Measurements from ENCODE around the gene MMD. TPM values are rescaled to one million over a fixed set of nuclear protein-coding genes. Genes with fewer than 3 reads are reported as not detected.

Gene MMD
- total and polyA plus RNA-seq, 9 of the 15 experiments (the other 6 are each of a cell fraction or from before 2014, with no cell fraction given): 3.1 to 18.9 (median 10.7) TPM

DNA sequence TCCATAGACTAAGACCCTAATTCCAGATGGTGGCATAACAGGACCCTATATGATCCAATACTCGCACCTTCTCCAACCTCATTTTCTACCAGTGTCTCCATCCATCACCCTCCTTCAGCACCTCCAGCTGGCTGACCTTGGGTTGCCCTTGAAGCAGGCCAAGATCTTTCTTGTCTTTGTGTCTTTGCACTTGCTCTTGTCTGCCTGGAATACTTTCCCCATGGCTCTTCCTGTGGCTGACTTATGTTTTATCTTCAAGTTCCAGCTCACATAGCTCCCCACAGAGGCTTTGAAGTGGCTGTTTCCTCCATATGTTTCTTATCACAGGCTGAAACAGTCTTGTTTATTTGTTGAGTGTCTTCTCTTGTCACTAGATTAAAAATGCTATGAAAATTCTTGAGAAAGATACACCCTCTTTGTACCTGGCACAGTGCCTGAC, 29.6 kb upstream of the MMD start (continued):
- TF ChIP-seq, protein P1, sequence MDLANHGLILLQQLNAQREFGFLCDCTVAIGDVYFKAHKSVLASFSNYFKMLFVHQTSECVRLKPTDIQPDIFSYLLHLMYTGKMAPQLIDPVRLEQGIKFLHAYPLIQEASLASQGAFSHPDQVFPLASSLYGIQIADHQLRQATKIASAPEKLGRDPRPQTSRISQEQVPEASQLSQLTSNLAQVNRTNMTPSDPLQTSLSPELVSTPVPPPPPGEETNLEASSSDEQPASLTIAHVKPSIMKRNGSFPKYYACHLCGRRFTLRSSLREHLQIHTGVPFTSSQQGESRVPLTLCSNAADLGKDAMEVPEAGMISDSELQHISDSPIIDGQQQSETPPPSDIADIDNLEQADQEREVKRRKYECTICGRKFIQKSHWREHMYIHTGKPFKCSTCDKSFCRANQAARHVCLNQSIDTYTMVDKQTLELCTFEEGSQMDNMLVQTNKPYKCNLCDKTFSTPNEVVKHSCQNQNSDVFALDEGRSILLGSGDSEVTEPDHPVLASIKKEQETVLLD (IDR thresholded peaks at IDR 0.05): peak; percentile 75
- no peak for TF ChIP-seq SREBF1 (IDR thresholded peaks at IDR 0.05; ENCODE audit: borderline replicate concordance, low read depth, low read length)
- peak; percentile 67; the same call in 1 of the 2 replicates for TF ChIP-seq MTA1 (IDR thresholded peaks at IDR 0.05; ENCODE audit: borderline replicate concordance)
- TF ChIP-seq ESRRA (IDR thresholded peaks at IDR 0.05; ENCODE audit: borderline replicate concordance, low read depth): peak; percentile 100
- TF ChIP-seq EHMT2 (IDR thresholded peaks at IDR 0.05): peak; percentile 86
- 0 out of 2 replicates have a peak, but pooled peaks have one; percentile 49 for TF ChIP-seq CBFB (CRISPR knock-in tag; IDR thresholded peaks at IDR 0.05)
- TF ChIP-seq, protein P2, sequence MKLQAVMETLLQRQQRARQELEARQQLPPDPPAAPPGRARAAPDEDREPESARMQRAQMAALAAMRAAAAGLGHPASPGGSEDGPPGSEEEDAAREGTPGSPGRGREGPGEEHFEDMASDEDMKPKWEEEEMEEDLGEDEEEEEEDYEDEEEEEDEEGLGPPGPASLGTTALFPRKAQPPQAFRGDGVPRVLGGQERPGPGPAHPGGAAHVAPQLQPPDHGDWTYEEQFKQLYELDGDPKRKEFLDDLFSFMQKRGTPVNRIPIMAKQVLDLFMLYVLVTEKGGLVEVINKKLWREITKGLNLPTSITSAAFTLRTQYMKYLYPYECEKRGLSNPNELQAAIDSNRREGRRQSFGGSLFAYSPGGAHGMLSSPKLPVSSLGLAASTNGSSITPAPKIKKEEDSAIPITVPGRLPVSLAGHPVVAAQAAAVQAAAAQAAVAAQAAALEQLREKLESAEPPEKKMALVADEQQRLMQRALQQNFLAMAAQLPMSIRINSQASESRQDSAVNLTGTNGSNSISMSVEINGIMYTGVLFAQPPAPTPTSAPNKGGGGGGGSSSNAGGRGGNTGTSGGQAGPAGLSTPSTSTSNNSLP (IDR thresholded peaks at IDR 0.05; ENCODE audit: borderline replicate concordance, low read depth, low read length): peak; percentile 89
- no peak for TF ChIP-seq NR2C1 (IDR thresholded peaks at IDR 0.05)
- peak; percentile 56 for TF ChIP-seq NR2C1 (tag; IDR thresholded peaks at IDR 0.05)
- 0 out of 2 replicates have a peak, but pooled peaks have one; percentile 15 for TF ChIP-seq ELF4 (CRISPR knock-in tag; IDR thresholded peaks at IDR 0.05)
- peak; percentile 75 for TF ChIP-seq HDAC2 (IDR thresholded peaks at IDR 0.05)
- TF ChIP-seq CBX3 (IDR thresholded peaks at IDR 0.05; ENCODE audit: borderline replicate concordance in 1 of 2, low read length in 2 of 2): peak in 1 of 2 experiments; percentile 77; a peak in 1 of 3 replicates
- TF ChIP-seq GABPB1 (CRISPR knock-in tag; IDR thresholded peaks at IDR 0.05): peak; percentile 64; the same call in 1 of the 2 replicates
- TF ChIP-seq, protein P3, sequence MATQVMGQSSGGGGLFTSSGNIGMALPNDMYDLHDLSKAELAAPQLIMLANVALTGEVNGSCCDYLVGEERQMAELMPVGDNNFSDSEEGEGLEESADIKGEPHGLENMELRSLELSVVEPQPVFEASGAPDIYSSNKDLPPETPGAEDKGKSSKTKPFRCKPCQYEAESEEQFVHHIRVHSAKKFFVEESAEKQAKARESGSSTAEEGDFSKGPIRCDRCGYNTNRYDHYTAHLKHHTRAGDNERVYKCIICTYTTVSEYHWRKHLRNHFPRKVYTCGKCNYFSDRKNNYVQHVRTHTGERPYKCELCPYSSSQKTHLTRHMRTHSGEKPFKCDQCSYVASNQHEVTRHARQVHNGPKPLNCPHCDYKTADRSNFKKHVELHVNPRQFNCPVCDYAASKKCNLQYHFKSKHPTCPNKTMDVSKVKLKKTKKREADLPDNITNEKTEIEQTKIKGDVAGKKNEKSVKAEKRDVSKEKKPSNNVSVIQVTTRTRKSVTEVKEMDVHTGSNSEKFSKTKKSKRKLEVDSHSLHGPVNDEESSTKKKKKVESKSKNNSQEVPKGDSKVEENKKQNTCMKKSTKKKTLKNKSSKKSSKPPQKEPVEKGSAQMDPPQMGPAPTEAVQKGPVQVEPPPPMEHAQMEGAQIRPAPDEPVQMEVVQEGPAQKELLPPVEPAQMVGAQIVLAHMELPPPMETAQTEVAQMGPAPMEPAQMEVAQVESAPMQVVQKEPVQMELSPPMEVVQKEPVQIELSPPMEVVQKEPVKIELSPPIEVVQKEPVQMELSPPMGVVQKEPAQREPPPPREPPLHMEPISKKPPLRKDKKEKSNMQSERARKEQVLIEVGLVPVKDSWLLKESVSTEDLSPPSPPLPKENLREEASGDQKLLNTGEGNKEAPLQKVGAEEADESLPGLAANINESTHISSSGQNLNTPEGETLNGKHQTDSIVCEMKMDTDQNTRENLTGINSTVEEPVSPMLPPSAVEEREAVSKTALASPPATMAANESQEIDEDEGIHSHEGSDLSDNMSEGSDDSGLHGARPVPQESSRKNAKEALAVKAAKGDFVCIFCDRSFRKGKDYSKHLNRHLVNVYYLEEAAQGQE (IDR thresholded peaks at IDR 0.05; ENCODE audit: borderline replicate concordance): peak; percentile 39; the same call in 1 of the 2 replicates
- TF ChIP-seq, protein P3 (CRISPR knock-in tag; IDR thresholded peaks at IDR 0.05; ENCODE audit: low read depth): no peak
- TF ChIP-seq HNRNPL (IDR thresholded peaks at IDR 0.05; ENCODE audit: low read depth, low read length): no peak
- 0 out of 4 replicates have a peak, but pooled peaks of 1 of the 2 experiments have one; percentile 25 for TF ChIP-seq NRF1 (conservative IDR thresholded peaks at IDR 0.05 in 1 of 2, IDR thresholded peaks at IDR 0.05 in 1 of 2)
- no peak for TF ChIP-seq ATF1 (CRISPR knock-in tag; IDR thresholded peaks at IDR 0.05)
- TF ChIP-seq ATF1 (tag; IDR thresholded peaks at IDR 0.05): peak; percentile 46; the same call in 1 of the 2 replicates
- TF ChIP-seq NBN (IDR thresholded peaks at IDR 0.05; ENCODE audit: low read depth): peak; percentile 95

Measured in K562 (cell line).